Measurements from ENCODE around the gene MFAP2.
A peak's percentile ranks its signal among the peaks of the same experiment; 100 is the strongest.

MFAP2 gene

GRCh38 chr1:16980473-16981268, at the start of gene MFAP2:
Gene MFAP2, minus strand, starts transcription at chr1:16980620. Its CDS starts 2,347 bp downstream, at chr1:16978273.
- DNase-seq (ENCODE audit: low read depth) = no peak

- no peak for DNase-seq (ENCODE audit: low read depth)
Observed at GRCh38 chr1:17030206-17030605, 49.8 kb upstream of the MFAP2 start.

- no peak for DNase-seq (ENCODE audit: low read depth)
Observed at GRCh38 chr1:17028662-17029188, 48.3 kb upstream of the MFAP2 start.

- no peak for DNase-seq (ENCODE audit: low read depth)
Observed at GRCh38 chr1:17027900-17028299, 47.5 kb upstream of the MFAP2 start.

- DNase-seq (ENCODE audit: low read depth) = peak; percentile 71
Observed at GRCh38 chr1:17027403-17027802, 47.0 kb upstream of the MFAP2 start.

GRCh38 chr1:17024721-17025120, 44.3 kb upstream of the MFAP2 start:
- DNase-seq (ENCODE audit: low read depth) = no peak

- no peak for DNase-seq (ENCODE audit: low read depth)
Observed at GRCh38 chr1:17023573-17023972, 43.2 kb upstream of the MFAP2 start.

GRCh38 chr1:17023102-17023501, 42.7 kb upstream of the MFAP2 start:
- no peak for DNase-seq (ENCODE audit: low read depth)

- no peak for DNase-seq (ENCODE audit: low read depth)
Observed at GRCh38 chr1:17021896-17022295, 41.5 kb upstream of the MFAP2 start.

- DNase-seq (ENCODE audit: low read depth) = no peak
Observed at GRCh38 chr1:17020502-17020901, 40.1 kb upstream of the MFAP2 start.

- DNase-seq (ENCODE audit: low read depth) = no peak
Observed at GRCh38 chr1:17018849-17019248, 38.4 kb upstream of the MFAP2 start.

GRCh38 chr1:17017435-17017834, 37.0 kb upstream of the MFAP2 start:
- no peak for DNase-seq (ENCODE audit: low read depth)

- DNase-seq (ENCODE audit: low read depth) = no peak
Observed at GRCh38 chr1:17016317-17016661, 35.9 kb upstream of the MFAP2 start.

- DNase-seq (ENCODE audit: low read depth) = no peak
Observed at GRCh38 chr1:17014671-17015567, 34.5 kb upstream of the MFAP2 start.

GRCh38 chr1:17013491-17014320, 33.3 kb upstream of the MFAP2 start:
- DNase-seq (ENCODE audit: low read depth) = no peak

- DNase-seq (ENCODE audit: low read depth) = no peak
Observed at GRCh38 chr1:17012775-17013490, 32.5 kb upstream of the MFAP2 start.

- DNase-seq (ENCODE audit: low read depth) = no peak
Observed at GRCh38 chr1:17011439-17012307, 31.3 kb upstream of the MFAP2 start, which contains the start of gene ATP13A2. Gene ATP13A2, minus strand, starts transcription at chr1:17011928. Its CDS starts 190 bp downstream, at chr1:17011738.

GRCh38 chr1:17011092-17011438, 30.6 kb upstream of the MFAP2 start:
- no peak for DNase-seq (ENCODE audit: low read depth)

GRCh38 chr1:17009706-17010105, 29.3 kb upstream of the MFAP2 start:
- no peak for DNase-seq (ENCODE audit: low read depth)

GRCh38 chr1:17008208-17008855, 27.9 kb upstream of the MFAP2 start:
- DNase-seq (ENCODE audit: low read depth) = no peak

All from GM04503 (cell line).